SH-SY5Y (cell line): Measurements from ENCODE around the gene ANXA11.

ENCODE experiments used
- GATA2 ChIP-seq: IDR thresholded peaks from 2 replicates; pipeline ENCODE4 v1.6.1; 2011; ENCODE audit warnings: mild to moderate bottlenecking, low read depth, low read length
- GATA3 ChIP-seq: IDR thresholded peaks from 2 replicates; pipeline ENCODE4 v1.6.1; 2011; ENCODE audit warnings: low read depth, mild to moderate bottlenecking, low read length, moderate library complexity

DNA sequence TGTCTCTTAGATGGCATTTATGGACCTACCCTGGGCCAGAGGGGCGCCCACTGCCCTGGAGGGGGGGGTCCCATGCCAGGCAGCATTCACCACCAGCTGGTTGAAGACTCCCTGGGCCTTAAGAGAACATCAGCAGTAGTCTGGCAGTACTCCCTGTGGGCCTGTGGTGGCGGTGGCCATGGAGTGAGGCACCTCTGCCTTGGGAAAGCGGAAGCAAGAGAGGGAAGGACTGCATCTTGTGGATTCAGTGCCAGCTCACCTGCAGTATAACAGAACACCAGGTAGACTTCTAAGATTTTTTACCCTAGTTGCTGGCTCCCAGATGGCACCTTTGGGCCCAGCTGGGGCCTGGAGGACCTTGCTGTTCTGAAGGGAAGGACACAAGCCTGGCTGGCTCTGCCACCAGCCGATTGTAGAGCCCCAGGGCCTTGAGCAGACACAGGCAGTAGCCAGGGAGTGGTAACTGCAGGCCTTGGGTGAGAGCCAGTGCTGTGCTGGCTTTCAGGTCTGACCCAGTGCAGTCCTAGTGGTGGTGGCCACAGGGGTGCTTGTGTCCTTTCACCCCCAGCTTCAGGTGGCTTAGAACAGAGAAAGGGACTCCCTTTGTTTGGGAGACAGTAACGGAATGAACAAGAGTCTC lies 57.1 kb downstream of the ANXA11 start:
- TF ChIP-seq GATA2 (no peak), GATA3 (no peak)
